GM18508 (cell line): ENCODE data around the gene GRIK3.
"Not testable (repeated sequence)": the region's sequence is repeated elsewhere in the genome, so short reads cannot be mapped to it uniquely, and the experiment has no call there.

ENCODE experiments used
- ATAC-seq: cut with Tn5 transposase; IDR thresholded peaks from one replicate; pipeline ENCODE4 v1.9.1; 2021; ENCODE audit warnings: moderate number of reproducible peaks; ENCODE audit not compliant: insufficient read depth, unreplicated experiment

Gene GRIK3

DNA sequence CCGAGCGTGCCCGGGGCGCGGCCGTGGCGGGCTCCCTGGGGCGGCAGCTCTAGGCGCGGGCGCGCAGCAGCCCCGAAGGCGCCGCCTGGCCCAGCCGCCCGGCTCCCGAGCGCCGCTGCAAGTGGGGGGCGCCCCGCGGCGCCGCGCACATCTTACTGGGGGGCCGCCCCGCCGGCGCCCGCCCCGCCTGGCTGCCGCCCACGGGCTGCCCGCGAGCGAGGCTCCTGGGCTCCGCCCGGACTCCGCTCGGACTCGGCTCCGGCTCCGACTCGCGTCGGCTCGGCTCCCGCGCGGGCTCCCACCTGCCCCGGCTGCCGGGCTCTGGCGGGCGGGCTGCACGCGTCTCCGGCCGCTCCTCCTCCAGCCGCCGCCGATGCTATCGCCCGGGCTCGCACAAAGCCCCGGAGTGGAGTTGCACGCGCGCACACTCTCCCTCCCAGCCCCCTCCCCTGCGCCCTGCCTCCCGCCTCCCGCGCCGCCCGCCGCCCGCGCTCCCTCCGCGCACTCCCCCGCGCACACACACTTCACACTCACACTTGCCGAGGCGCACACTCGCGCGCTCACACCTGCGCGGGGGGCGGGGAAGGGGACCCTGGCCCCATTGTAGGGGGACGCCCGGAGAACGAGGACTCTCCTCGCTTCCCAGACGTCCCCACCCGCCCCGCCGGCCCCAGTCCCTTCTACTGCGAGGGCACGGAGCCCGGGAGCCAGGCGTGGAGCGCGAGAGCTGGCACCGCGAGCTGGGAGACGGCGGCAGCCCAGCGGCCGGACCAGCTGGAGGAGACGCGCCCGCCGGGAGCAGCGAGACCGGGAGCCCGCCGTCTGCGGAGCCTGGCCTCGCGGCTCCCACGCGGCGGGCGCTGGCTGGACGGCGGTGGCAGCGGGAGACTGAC, at the start of gene GRIK3:
GRIK3 (minus strand) TSS at position 395 of the 893 bp plus-strand sequence. CDS start 407 bp downstream, outside the sequence.
- no peak for ATAC-seq

DNA sequence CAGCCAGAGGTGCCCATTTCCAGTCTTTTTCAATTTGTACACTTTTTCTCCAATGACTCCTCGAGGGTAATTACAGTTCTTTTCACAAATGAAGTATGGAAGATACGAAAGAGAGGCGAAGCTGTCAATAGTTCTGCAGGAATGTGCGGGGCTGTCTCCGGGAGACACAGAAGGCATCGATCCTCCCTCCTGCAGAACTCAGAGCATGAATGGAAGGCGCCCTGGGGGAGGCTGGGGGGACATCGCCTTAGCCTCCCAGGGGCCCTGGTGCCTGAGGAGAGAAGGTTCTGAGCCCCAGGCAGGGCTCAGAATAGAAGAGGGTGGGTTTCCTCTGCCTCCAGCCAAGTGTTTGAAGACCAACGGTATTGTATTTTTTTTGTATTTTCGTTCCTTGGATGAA, 49.7 kb upstream of the GRIK3 start:
- ATAC-seq, result no peak

DNA sequence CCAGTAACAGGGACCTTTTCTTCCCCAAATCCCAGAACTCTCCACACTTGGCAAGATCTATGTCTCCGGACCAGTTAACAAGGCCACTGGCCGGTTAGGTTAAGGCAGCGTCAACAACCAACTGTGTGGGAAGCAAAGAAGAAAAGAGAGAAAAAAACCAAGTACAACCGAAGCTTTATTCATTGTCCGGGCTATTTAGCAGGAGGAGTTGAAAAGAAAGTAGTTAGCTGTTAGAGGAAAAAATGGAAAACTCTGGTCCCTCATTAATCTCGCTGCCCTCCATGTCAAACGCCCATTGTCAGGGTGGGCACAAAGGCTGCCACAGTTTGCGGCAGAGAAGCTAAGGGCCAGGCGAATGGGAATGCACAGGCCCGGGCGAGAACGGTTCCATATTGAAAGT, 49.3 kb upstream of the GRIK3 start:
- no peak for ATAC-seq

DNA sequence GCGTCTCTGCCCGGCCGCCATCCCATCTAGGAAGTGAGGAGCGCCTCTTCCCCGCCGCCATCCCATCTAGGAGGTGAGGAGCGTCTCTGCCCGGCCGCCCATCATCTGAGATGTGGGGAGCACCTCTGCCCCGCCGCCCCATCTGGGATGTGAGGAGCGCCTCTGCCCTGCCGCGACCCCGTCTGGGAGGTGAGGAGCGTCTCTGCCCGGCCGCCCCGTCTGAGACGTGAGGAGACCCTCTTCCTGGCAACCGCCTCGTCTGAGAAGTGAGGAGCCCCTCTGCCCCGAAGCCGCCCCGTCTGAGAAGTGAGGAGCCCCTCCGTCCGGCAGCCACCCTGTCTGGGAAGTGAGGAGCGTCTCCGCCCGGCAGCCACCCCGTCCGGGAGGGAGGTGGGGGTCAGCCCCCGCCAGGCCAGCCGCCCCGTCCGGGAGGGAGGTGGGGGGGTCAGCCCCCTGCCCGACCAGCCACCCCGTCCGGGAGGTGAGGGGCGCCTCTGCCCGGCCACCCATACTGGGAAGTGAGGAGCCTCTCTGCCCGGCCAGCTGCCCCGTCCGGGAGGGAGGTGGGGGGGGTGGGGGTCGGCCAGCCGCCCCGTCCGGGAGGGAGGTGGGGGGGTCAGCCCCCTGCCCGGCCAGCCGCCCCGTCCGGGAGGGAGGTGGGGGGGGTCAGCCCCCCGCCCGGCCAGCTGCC, 46.1 kb upstream of the GRIK3 start:
- not testable (repeated sequence) for ATAC-seq

DNA sequence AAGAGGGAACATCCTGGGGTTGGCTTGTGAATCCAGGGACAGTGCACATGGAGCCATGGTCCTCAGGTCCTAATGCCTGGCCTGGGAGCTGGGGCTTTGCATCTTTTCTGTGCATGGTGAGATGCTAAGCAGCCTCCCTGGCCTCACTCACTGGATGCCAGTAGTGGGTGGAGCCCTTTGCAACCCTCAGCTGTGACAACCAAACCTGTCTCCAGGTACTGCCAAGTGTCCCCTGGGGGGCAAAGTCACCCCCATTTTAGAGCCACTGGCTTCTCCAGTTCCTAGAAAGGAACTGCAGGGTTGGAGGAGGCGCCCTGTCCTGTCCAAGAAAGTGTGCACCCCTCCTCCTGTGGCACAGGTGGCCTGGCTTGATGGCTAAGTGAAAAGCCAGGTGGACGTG, 44.6 kb upstream of the GRIK3 start:
- ATAC-seq, result no peak

DNA sequence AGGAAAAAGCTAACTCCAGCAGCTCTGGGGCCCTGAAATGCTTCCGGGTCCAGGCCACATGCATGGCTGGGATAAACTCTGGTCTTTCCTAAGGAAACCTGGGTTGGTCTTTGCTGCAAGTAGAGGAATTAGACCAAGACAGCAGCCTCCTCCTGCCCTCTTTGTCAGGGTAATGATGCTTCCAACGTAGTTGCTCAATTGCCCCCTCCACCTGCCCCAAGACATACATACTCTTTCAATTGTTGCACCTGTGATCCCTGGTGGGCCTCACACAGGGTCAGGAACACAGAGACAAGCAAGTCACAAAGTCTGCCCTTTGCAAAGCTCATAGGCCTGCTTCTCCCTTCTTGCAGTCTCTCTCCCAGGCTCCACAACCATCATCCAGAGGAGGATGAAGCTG, 41.9 kb upstream of the GRIK3 start:
- no peak for ATAC-seq

DNA sequence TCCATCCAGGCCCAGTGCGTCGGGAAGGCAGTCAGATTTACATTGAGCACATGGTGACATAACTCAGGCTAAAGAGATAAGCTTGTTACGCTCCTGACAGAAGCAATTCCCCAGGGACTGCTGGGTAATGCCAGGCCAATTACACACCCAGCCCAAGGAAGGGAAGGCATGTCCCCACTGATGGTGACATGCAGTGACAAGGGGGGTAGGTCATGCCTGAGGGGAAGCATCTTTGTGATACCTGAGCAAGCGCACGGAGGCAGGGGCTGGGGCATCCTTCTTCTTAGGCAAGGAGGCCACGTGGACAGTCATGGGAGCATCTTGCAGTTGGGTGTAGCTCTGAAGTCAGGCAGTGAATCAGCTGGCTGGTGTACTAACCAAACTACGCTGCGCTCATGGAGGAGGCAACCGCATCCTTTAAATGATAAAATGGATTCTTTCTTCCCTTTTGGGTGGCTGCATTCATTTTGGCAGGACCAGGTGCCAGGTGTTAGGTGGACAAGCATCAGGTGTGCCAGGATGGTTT, 39.6 kb upstream of the GRIK3 start:
- ATAC-seq, result no peak

DNA sequence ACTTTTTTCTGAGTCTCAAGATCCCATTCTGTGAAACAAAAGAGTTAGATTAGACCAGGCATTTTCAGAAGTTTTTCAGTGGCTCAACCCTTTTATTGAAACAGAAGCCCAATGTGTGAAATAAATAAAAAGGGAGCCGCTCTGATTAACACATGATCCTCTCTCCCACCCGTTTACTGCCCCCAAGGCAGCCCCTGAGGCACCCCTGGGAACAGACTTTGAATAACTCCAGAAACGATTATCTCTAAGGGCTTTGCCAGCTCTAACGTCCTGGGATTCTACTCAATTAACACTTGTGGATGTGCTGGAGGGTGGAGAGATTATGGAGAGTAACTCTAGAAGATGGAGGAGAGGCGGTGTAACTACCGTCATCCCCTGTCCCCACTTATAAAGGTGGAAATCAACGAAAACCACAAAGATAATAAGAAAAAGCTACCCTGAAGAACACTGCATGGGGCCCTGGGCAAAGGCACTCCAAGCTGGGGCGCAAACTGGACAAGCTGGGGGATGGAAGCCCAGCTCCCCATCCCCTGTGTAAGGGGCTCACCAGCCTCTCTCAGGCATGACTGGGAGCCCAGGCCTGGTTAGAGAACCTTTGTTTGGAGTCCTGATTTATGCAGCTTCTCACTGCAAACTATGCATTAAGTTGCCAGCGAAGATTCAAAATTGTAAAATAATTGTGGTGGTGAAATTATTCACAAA, 39.0 kb upstream of the GRIK3 start:
- ATAC-seq, result no peak

DNA sequence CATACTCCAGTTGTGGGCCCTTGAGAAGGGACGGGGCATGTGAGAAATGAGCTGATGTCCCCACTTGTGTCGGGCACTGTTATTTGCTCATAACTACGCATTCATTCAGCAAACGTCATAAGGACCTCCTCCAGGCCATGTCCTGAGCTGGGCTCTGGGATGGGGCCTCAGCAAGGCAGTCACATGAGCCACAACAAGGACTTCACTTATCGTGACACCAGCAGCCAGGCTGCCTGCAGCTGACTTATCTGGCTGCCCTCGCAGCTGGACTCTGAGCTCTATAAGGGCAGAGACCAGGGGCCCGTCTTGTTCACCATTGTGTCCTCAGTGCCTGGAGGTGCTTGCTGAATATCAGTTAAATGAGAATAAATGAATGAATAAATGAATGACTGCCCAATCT, 37.5 kb upstream of the GRIK3 start:
- ATAC-seq, result no peak

DNA sequence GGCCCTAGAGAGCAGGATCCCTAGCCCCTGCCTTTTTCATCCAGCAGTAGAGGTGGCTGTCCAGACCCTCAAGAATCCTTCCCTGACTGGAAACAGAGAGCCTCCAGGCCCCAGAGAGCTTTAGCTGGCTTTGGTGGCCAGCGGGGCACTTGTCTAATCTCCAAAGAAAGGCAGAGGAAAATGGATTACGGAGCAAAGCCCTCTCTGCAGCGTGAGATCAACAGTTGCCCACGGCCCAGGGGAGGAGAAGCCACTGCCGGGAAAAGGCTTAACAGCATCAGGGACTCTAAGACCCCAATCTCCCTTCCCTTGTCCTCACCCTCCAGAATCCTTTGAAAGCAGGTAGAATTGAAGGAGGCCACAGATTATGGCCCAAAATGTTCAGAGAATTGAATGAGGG, 35.8 kb upstream of the GRIK3 start:
- ATAC-seq, result no peak

DNA sequence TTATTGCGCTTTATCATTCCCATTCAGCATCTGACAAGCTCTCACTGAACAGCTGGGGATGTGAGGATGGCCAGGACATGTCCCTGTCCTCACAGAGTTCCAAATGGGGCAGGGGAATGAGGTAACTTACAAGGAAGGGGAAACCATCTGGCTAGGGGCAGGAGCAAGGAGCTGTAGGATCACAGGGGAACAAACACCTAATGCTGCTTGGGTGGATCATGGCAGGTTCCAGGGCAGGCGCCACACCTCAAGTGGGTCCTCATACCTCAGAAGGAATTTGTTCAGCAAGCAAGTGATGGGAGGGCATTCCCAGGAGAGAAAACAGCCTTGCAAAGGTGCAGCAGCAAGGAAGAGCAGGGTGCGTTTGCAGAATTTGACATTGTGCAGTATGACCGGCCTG, 35.1 kb upstream of the GRIK3 start:
- no peak for ATAC-seq

DNA sequence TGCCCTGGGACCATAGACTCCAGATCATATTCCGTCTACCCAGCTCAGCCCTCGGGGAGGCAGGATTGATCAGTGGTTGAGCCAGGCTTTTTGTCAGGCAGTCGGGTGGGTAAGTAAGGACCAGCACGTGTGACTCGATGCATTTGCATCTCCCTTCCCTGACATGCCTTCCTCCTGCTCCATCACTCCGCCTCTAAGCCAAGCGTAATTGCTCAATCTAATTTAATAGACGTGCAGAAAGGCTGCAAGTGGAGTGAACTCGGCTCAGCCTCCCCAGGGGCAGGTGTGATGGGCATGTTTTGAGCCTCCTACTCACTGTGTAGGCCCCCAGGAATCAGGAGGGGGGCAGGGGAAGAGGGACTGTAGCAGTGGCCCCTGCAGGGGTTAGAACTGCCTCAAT, 34.6 kb upstream of the GRIK3 start:
- ATAC-seq, result no peak

DNA sequence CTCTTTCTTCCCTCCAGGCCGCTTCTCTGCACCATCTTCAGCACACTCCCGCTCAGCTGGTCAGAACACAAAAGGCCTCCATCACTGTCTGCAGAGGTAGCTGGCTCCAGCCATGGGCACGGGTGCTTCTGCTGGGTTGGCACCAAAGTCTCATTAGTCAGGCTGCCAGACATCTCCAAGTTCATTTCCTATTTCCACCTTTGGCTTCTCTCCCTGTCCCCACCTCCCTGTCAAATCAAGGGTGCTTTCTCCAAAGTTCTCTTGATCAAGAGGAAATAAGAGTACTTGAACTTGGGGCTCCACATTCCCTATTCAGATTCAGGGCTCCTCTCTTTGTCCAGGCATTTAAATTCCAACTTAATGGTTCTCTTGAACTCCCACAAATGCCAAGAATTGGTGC, 33.9 kb upstream of the GRIK3 start:
- no peak for ATAC-seq

DNA sequence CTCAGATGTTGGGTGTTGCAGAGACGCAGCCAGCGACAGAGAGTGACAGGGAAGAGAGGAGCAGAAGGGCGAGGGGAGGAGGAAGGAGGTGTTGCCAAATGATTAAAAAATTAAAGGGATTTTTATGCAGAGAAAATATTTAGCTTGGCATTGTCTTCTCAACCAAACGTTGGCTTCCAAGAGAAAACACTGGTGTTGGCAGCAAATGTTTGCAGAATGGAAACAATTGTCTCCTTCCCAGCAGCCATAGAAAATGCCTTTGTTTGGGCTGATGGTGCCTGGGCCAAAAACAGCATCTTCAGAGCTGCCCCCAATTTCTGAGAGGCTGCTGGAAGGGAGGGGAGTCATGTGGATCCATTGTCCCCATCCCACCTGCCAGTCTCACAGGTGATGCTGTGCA, 29.7 kb upstream of the GRIK3 start:
- no peak for ATAC-seq

DNA sequence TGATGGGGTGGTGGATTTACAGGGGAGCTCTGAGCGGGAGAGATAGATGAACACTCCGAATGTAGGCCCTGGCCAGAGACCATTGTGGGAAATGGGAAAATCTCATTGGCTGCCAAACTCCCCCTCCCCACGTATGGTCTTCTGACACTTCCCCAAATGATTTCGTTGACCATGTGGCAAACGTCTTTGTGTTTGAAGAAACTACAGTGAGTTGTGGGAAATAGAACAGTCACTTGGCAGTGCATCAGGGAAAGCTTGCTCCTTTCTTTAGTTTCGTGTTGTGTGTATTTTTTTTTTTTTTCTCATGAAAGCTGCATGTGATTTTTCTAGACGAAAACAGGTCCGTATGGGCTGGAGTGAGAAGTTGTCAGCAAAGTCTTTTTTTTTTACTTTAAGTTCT, 25.0 kb upstream of the GRIK3 start:
- no peak for ATAC-seq

DNA sequence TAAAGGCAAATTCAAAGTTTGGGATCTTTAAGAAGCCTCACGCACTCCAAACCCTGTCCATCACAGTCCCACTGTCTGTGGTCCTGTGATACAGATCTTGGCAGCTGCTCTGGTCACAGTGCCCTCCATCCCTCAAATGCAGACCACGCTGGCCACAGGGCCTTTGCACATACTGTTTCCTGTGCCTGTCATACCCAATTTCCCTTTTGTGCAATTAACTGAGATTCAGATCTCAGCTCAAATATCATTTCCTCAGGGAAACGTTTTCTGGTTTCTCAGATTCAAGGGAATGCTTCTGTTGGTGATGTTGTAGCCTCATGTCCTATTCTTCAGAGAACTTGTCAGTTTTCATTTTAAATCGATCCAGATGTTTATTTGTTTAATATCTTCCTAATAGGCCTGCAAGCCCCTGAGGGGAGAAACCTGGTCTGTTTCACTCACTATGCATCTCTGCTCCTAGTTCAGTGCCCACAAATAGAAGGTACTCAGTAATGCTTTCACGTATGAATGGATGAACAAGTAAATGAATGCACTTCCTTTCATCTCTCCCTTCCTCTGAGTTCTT, 24.2 kb upstream of the GRIK3 start:
- ATAC-seq, result no peak

DNA sequence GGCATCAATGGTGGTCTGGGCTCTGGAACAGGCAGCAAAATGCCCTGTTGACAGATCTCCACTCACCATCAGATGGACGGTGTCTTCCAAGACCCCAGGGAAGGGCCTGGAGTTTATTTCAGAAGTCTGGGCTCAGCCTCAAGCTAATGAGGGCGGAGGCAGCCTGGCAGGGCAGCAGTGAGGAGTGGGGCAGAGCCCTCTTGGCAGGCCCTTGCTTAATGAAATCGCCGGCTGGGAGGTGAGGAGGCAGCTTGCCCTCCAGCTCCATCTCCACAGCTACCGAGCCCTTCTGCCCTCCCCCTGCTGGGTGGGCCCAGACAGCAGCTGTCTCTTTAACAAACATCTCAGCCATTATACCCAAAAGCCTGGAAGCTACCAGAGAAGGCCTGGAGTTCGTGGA, 22.0 kb upstream of the GRIK3 start:
- no peak for ATAC-seq

DNA sequence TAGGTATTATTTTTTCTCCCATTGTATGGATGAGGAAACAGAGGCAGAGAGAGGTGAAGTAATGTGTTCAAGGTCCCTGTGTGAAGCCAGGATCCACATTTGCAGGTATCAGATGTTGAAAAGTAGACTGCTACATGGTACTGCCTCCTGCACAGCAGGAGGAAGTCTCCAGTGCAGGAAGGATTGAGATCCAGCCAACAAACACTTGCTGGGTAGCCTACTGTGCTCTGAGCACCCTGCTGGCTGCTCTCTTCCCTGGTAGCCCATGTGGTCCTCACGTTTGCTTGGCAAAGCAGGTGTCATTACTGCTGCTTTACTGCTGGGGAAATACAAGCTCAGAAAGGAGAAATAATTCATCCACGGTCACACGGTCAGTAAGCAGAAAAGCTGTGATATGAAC, 21.3 kb upstream of the GRIK3 start:
- ATAC-seq, result no peak

DNA sequence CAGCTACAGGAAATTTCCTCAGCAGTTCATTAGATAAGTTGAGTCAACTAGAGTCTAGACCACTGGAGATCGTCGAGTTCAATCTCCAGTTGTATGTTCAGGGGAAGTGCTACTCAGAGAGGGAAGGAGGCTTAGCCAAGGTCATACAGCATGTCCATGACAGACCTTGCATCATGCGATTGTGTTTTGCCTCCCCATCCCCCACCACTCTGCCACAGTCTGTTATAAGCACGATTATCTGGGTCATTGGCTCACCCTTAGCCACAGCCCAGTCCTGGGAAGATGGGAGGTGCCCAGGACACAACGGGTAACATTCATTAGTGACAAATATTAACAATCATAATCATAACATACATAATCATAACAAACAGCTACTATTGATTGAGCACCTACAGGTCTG, 18.9 kb upstream of the GRIK3 start:
- no peak for ATAC-seq

DNA sequence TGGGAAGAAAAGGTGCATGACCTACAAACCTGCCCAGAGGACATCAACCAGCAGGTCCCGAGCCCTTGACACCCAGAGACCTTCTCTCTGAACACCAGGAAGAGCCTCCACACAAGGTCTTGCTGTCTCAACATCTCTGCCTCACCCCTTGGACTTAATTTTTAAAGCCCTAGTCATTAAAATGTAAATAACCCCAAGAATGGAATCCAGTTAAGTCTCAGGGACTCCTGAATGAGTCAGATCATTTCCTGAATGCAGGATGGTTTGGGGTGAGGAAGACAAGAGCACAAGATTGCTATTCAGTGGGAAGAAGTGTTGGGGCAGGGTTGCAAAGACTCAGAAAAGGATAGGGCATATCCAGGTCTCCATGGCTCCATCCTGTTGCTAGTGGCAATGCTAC, 17.8 kb upstream of the GRIK3 start:
- ATAC-seq, result no peak

DNA sequence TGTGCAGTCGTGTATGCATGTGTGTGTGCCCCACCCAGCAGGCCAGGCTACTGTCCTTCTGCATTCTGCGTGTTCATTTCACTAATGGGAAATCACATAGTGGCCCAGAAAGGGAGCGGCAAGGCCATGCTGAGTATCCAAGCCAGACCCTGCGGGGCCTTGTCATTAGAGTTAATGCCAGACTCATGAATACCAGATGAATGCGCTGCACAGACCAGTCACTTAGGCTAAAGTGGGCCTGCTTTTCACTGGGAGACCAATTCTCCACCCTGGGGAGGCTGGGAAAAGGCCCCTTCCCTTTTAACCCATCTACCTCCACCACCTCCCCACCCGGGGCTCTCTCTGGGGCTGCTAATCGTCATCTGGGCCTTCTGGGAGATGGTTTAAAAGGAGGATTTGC, 17.0 kb upstream of the GRIK3 start:
- ATAC-seq, result no peak
